Hematopoietic multipotent progenitor cell treated with erythropoietin and hydrocortisone succinate and interleukin-3 and kit ligand, for 4 days (in vitro differentiated cells): ENCODE data around the gene WWTR1.

Experiments used
- DNase-seq: peaks from one replicate; pipeline ENCODE4 v3.0.0-alpha.2; 2015

WWTR1 gene

GRCh38 chr3:149621218-149622005, 36.4 kb downstream of the WWTR1 start:
- peak; percentile 48 for DNase-seq

DNA sequence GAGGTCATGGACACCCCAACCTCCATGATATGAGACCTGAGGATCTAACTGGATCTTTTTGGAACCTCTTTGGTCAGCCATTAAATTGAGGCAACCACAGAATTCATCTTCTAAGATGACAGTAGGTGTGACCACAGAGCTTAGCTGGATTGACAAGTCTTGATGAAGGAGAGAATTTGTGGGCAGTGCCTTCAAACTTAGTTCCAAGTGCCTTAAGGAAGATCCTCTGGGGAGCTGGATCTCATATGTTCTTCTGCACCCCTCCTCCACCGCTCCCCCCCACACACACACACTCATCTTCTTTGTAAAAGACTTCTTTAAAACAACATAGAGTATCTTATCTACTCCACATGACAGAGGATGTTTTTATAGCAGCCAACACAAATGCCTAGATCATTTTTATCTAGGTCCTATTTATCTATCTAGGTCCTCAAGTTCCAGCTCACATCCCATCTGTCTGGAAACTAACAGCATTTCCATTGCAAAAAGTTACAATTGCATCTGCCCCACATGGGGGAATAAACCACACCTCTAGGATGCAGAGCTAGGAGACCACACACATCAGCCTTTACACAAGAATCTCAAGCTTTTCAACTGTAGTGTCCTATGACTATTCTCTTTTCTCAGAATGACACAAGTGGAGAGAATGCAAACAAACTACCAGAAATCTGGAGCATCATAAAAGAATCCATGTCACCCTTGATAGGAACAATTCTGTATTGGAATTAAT, 37.4 kb downstream of the WWTR1 start:
- no peak for DNase-seq

- no peak for DNase-seq
Measured at GRCh38 chr3:149619136-149619535, 38.7 kb downstream of the WWTR1 start.

DNA sequence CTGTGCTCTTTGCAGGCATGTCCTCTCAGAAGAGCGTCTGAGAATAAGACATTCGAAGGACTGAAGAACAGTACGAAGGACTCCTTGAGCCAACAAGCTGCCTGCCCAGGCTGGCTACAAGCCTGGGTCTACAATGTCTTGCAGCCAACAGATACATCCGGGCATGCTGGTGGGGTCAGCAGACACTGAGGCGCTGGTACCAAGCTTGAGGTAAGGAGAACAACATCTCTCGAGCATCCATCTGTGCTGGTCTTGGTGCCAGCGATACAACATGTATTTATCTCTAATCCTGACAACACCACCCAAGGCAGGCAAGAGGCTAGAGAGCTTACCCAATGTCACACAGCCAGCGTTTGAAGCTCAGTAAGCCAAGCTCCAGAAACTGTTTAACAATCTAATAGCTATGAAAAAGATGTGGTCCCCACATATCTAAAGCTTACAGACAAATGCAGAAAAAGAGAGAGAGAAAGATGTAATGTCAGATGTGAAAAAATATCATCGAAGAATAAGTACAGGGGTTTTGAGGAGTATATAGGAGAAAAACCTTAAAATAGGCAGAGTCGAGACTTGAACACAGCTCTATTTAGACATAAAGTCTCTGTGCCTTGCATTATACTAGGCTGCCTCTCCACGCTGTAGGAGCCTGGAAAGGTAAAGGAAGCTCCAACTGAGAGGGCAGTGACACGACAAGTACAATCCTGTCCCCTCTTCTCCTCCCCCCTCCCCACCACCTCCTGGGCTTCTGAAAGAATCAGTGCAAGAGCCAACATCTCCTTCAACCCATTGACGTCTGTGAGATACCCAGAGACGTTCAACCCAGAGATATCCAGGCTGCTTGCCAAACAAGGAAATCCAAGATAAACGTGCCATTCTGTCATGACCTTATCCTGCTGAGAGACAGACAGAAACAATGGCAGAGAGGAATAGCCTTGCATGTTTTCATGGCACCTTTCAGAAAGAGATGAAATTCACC, 39.4 kb downstream of the WWTR1 start:
- DNase-seq: no peak

DNA sequence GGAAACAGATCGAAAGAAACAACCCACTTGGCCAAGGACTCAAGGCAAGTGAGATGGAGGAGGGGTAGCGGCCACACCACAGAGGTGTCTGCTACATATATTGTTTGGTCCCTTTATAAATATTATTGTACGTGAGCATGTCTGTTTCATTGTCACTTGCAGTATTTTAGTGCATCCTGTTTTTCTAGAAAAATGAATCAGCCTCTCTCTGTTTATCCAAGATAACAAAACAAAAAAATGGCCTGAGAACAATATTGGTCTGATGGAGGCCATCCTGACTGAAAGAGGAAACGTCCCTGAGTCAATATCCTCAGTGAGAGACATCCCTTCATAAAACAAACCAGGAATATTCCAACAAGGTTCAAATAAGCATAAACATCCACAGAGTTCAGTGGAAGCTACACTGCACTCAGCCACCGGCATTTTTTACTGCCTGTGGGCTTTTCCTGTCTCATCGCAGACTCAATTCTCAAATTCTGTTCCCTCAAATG, 42.0 kb downstream of the WWTR1 start:
- DNase-seq: peak; percentile 25

GRCh38 chr3:149613988-149614387, 43.8 kb downstream of the WWTR1 start:
- DNase-seq: no peak

GRCh38 chr3:149612456-149612855, 45.4 kb downstream of the WWTR1 start:
- DNase-seq: no peak

DNA sequence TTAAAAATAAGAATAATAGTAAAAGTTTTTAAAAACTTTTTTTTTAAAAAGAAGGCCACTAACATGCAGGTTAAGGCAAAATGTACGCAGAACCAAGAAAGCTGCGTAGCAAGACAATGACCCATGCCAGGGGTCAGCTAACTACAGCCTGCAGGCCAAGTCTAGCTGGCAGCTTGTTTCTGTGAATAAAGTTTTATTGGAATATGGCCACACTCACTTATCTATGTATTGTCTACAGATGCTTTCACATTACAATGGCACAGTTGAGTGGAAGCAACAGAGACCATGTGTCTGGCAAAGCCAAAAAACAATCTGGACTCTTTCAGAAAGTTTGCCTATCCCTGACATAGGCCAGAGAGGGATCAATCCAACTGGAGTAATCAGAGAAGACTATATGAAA, 46.7 kb downstream of the WWTR1 start:
- no peak for DNase-seq

DNA sequence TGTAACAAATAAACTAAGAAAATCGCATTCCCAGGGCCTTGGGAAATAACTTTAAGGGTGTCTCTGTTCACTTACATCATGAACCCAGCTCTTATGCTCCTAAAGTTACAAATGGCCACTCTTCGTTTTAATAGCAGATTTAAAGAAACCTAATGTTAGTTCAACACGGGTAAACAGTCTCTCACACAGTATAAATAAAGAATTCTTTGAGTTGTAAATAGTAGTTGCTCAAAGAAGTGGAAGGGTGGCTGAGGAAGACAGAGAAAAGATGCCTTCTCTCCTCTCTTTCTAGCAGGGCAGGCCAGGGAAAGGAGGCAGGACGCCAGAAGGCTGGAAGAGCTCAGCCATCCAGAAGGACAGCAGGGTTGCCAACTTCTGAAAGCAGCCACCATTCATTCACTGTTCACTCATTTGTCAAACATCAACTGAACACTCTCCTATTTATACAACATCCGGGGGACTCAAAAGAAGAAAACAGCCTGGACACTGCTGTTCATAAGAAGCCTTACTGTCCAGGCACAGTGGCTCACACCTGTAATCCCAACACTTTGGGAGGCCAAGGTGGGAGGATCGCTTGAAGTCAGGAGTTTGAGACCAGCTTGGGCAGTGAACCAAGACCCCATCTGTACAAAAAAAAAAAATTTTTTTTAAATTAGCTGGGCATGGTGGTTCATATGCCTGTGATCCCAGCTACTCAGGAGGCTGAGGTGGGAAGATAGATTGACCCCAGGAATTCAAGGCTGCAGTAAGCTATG, 47.3 kb downstream of the WWTR1 start:
- DNase-seq: no peak

DNA sequence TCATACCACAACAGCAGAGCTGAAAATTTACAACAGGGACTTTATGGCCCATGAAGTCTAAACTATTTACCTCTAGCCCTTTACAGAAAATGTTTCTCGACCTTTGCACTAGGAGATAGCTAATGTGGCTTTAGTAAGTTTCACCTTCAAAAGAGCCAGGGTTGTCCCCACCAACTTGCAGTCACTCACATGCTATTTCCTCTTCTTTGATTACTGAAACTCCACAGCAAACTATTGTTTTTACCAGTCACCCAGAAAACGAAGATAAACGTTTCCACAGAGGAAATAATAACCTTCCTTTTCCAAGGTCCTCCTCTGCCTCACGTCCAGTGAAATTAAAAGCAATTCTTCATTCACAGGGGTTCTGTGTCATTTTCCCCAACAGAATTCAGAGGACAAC, 48.2 kb downstream of the WWTR1 start:
- DNase-seq: no peak

GRCh38 chr3:149608987-149609386, 48.8 kb downstream of the WWTR1 start:
- DNase-seq: no peak

DNA sequence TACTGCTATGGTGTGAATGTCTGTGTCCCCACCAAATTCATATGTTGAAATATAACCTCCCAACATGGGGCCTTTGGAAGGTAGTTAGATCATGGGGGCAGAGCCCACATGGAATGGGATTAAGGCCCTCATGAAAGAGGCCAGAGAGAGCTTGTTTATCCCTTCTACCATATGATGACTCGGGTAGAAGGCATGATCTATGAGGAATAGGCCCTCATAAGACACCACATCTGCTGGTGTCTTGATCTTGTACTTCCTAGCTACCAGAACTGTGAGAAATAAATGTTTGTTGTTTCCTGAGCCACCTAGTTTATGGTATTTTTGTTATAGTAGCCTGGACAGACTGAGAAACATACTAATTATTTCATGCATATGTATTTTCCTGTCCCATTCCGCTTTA, 51.9 kb downstream of the WWTR1 start:
- no peak for DNase-seq

DNA sequence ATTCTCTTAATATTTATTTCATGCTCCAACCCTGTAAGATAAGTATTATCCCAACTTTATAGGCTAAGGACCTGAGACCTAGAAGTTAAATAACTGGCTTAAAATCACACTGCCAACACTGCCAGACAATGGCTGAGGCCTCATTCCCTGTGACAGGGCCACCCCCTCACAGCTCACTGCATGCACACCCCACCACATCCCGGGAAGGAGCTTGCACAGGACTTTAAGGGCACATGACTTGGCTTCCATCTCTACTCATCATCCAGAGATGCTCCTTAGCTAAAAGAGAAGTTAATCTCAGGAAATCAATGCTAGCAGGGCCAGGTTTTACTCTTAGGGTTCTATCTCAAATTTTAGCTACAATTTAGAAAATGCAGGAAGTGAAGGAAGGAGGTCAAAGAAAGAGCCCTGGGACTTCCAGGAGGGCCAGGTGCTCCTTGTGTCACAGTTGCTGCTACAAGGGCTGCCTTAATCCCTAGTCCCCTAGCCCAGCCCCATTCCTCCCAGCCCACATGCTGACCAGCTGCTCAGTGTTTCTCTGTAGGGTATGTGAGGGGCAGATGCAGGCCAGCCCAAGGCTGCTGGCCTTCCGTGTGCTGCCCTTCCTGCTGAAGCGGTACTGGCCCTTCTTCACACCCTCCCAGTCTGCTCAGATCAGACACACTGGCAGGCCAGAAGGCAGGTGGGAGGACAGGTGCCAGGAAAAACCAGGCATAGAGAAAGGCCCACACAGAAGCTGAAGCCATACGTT, 53.5 kb downstream of the WWTR1 start:
- no peak for DNase-seq

DNA sequence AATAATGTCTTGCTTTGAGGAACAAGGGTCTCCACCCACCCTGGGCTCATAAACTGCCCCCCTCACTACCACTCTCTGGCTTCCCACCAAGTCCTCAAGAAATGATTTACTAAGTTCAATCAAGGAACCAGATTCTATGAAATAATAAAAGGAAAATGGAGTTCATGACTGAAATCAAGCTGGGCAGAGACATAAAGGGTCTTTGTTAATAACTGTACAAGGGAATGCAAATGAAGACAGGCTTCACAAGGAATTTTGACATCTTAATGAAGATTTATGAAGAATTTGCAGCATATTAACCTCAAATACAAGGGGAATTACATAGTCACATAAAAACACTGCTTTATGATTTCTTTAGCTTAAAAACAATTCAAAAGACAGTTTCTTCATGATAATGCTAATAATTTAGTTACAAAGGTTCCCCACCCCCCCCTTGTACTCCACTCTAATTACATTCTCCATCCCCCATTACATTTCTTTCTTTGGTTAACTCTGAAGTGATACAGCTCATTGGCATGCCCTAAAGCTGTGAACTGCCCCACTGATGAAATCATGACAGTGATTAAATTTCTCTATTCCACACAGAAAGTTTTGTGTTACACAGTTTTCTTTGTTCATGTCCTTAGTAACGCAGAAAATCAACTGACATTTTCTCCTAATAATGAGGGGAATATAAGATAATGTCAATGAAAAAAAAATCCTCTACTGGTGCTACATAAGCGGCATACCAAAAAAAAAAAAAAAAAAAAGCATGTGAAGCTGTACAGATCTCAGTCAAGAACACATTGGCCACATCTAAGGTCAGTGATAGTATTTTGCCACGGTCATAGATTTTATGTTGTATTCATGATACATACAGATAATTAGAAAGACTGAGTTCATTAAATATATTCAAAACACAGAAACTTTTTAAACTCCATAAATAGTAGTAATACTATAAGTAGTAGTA, 54.4 kb downstream of the WWTR1 start:
- no peak for DNase-seq

- no peak for DNase-seq
Measured at GRCh38 chr3:149600634-149601033, 57.2 kb downstream of the WWTR1 start.

DNA sequence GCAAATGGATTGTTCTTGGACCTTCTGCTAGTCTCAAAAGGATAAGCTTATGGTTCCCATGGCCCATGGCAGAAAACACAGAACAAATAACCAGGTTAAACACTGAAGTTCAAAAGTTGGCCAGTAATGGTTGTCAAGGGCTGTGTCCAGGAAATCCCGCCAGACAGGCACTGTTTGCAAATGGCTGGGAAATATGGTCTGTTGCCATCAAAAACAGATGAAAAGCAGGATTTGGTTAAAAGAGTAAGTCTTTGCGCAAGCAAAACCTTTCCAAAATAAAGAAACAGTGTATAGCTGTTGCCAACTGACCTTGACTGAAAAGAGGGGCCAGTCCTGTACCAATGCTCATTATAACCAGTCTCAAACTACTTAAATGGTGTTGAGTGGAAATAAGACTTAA, 58.6 kb downstream of the WWTR1 start:
- no peak for DNase-seq

DNA sequence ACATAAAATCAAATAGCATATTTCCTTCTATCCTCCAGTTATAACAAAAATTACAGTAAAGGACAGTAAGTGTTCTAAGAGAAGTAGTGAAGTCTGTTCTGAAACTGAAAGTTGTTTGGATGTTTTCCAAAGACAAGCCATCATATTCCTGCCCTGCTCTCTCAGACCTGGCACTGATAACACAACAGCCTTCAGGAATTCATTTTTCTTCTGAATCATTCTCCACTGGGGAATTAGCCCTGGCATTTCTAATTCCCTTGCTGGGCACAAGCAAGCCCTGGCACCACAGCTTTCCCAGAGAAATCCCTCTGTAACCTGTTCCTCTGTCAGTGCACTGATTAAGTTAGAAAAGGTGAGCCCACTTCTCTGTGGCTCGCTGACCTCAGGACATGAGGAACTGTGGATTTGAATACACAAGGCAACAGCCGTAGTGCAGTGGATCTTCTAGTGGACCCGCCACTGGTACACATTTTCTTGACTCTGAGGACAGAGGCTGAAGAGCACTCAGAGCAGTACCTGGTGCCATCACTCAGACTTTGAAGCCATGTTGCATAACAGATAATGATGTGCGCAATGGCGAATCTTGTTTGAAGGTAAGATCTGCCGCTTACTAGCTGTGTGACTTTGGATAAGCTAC, 61.6 kb downstream of the WWTR1 start:
- no peak for DNase-seq

GRCh38 chr3:149593418-149594160, 64.2 kb downstream of the WWTR1 start:
- DNase-seq: no peak

DNA sequence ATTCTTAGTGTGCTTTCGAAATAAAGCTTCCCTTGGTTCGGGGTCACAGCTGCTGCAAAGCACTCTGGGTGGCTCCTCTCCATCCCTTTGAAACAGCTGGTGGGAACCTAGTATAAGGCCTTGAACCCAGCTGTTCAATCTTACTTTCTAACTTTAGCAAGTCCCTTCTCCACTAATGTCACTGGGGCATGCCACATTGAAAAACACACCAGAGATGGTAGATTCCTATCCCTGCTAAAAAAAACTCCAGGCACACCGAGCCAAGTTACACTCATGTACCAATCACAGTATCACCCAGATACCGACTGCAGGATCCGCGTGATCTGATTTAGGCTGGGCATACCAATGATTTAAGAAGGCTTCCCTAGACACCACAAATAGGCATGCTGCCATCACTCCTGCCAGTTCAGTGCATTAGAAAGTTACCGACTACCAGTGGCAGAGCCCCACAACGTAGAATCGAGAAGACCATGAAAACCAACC, 65.0 kb downstream of the WWTR1 start:
- DNase-seq: no peak
